ENCODE measurements around the gene ALPK1.
"Not testable (repeated sequence)": the region's sequence is repeated elsewhere in the genome, so short reads cannot be mapped to it uniquely, and the experiment has no call there.

ALPK1 gene

DNA sequence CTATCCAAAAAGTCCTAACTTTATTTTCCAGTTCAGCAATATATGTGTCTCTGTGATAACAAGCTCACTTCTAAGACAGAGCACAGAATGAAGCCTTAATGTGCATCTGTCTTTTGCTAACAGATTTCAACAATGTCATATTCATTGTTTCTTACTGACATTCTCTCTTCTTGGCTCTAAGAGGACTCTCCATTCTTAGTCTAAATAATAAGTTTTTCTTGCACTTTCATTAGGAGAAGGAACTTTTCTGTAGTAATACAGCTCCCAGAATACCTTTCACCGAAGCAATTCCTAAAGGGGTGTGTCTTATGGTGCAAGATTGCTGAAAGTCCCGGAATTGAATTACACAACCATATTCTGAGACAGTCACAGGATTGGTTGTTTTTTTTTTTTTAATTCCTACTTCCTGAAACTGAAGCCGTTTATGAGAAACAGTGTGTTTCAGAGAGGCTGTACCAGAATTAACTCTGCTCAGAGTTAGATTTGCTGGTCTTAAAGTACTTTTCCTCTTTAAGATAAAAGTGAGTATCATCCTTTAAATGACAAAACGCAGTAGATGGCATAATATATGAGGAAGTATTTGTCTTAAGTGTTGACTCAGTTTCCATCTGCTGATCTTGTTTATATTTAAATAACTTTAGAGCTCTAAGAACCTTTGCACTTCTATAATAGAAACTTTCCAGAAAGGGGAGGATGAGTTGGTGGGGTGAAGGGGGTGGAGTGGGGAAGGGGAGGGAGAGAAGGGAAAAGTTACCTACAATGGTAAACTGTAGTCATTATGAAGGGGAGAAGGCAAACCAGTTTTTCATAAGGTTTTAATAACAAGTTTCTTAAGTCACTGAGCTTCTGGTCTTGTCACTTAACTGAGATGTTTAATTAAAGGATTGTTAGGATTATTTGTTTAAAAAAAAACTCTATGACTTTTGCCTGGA lies at the start of gene ALPK1:
TSS of gene ALPK1 (plus strand) at position 421 of the 932 bp plus-strand sequence.
- DNase-seq, result no peak

GRCh38 chr4:112251019-112251643 lies 46.0 kb upstream of the ALPK1 start:
- no peak for DNase-seq

DNA sequence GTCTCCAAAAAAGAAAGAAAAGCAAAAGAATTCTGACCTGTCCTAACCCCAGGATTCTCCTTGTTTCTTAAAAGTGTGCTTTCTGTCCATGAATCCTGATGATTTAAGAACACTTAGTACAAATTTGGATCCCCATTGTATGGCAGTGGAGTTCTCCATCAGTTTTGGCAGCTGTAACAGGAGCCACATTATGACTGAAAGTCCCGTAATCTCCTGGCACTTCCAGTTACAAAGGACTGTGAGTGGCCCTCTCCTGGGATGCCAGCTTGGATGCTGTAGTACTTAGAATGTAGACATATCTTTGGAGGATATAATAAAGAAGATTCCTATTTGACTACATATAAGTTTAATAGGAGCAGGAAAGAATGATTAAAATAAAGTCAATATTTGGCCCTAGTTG lies 44.9 kb upstream of the ALPK1 start:
- DNase-seq, result no peak

DNA sequence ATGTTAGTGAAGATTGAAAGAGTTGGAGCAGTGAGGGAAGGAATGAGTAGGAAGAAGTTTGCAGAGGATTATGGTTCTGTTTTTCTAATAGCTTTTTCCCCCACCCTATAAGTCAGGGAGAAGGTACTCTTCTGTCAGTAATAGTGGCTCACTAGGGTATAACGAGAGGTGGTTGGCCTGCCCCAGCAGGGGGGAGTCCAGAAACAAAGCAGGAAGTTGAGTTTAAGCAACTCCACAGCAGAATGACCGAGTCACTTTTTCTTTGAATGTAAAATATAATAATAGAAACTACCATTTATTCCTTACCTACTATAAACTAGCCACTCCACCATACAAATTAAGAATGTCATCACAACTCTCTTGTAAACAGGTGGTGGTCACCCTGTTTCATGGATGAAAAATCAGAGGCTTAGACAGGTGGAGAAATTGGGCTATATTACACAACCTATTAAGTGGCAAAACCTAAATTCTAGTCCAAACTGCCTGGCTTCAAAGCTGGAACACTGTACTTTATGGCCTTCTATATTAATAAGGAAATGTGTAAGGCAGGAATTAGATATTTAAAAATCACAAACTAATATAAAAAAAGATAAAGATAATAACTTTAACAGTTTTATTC lies 43.7 kb upstream of the ALPK1 start:
- no peak for DNase-seq

GRCh38 chr4:112257098-112257497 lies 40.1 kb upstream of the ALPK1 start:
- DNase-seq, result no peak

- DNase-seq, result no peak
Observed at GRCh38 chr4:112266823-112267222, 30.3 kb upstream of the ALPK1 start.

- DNase-seq, result no peak
Observed at GRCh38 chr4:112270051-112270450, 27.1 kb upstream of the ALPK1 start.

- DNase-seq, result no peak
Observed at GRCh38 chr4:112270640-112271421, 26.3 kb upstream of the ALPK1 start.

- no peak for DNase-seq
Observed at GRCh38 chr4:112272292-112272691, 24.9 kb upstream of the ALPK1 start.

DNA sequence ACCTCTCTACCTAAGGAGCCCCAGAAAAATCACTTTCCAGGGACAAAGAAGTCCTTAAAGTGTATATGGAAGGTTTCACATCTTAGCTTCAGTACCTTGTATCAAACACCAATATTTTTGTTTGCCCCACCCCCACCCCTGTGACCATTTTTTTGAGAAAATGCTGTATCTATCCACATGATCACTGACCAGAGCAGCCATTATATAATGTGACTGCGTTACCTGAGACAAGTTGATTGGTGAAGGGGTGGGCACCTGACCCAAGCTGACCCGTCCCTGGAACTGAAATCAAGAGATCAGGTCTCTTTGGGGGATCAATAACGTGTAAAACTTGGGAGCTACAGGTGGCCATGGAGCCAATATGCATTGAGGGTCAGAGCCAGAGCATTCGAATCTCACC lies 22.2 kb upstream of the ALPK1 start:
- DNase-seq, result no peak

- no peak for DNase-seq
Observed at GRCh38 chr4:112276113-112276512, 21.1 kb upstream of the ALPK1 start.

- DNase-seq, result no peak
Observed at GRCh38 chr4:112277220-112277619, 19.9 kb upstream of the ALPK1 start.

GRCh38 chr4:112277705-112278448 lies 19.3 kb upstream of the ALPK1 start:
- DNase-seq, result no peak

GRCh38 chr4:112279025-112279881 lies 17.9 kb upstream of the ALPK1 start:
- DNase-seq, result no peak

- no peak for DNase-seq
Observed at GRCh38 chr4:112279882-112280315, 17.3 kb upstream of the ALPK1 start.

GRCh38 chr4:112280386-112281056 lies 16.6 kb upstream of the ALPK1 start:
- DNase-seq, result no peak

DNA sequence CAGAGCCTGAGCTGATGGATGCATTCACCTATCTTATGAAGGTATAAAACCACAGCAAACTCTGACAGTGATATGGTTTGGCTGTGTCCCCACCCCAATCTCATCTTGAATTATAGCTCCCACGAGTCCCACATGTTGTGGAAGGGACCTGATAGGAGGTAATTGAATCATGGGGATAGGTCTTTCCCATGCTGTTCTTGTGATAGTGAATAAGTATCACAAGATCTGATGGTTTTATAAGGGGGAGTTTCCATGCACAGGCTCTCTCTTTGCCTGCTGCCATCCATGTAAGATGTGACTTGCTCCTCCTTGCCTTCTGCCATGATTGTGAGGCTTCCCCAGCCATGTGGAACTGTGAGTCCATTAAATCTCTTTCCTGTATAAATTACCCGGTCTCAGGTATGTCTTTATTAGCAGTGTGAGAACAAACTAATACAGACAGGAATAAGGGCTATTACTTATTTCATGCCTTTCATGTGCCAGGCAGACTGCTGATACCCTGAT lies 15.2 kb upstream of the ALPK1 start:
- not testable (repeated sequence) for DNase-seq

DNA sequence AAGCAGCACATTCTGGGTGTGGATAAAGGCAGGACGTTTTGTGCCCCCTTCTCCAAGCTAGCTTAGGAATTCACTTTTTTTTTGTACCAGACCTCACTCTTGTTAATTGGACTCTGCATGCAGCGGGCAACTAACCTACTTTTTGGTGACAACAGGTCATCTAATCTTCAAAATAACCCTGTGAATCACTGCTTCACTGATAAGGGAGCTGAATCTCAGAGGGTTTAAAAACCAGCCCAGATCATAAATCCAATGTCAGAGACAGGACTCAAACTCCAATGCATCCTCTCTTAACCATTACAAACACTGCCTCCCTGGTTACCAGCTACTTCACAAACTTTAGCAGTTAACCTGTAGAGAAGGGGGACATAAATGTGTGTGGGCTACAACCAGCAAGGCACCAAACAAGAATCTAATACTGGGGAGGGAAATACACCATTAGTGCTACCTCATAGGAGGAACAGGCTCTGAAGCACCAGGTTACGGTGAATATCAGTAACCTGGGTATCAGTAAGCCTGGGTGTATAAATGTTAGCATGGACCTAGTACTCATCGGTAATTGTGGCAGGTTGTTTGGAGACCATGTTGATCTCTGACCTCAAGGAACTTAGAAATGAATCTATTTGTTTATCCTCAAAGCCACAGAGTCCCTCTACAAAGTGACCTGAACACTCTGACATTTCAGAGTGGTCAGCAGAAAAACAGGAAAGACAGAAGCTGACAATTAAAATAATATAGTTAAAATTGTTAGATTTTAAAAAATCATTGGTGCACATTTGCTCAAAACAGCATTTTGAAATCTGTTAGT lies 14.1 kb upstream of the ALPK1 start:
- no peak for DNase-seq

GRCh38 chr4:112284166-112284565 lies 13.0 kb upstream of the ALPK1 start:
- DNase-seq, result no peak

All from stimulated activated CD4-positive, alpha-beta T cell treated with anti-CD3 and anti-CD28 coated beads, Interleukin-12 subunit alpha, Interleukin-12 subunit beta, amount 100 ng/mL, for 4 hours (primary cell).